Measurements from ENCODE around the gene PIP4P1. TPM values are rescaled to one million over a fixed set of nuclear protein-coding genes. Genes with fewer than 3 reads are reported as not detected.
A peak's percentile ranks its signal among the peaks of the same experiment; 100 is the strongest.
"Not testable (repeated sequence)": the region's sequence is repeated elsewhere in the genome, so short reads cannot be mapped to it uniquely, and the experiment has no call there.

The PIP4P1 gene
- total and polyA plus RNA-seq, 10 of the 15 experiments (the other 5 are each of a cell fraction or from before 2014, with no cell fraction given): 19.1 to 47.4 (median 39.7) TPM

- BruUV-seq (replicated peaks): no TSS peak
- no peaks in the 10 kb centered on the region for H3K9me3 ChIP-seq (replicated peaks; ENCODE audit: control insufficient read depth, insufficient read depth, low read length)
Measured at GRCh38 chr14:20508367-20508766, 47.1 kb upstream of the PIP4P1 start.

GRCh38 chr14:20507537-20507936 is 46.3 kb upstream of the PIP4P1 start:
- POLR2A ChIA-PET: not testable (repeated sequence)

More at GRCh38 chr14:20508367-20508766, 47.1 kb upstream of the PIP4P1 start:
- ATAC-seq (peak; percentile 82), DNase-seq (ENCODE audit: low read depth, low spot score) (no peak), FAIRE-seq (no peak)
- Histone ChIP-seq H3K4me3 (no peak overlapping the region), H3K79me2 (ENCODE audit: control insufficient read depth, insufficient read depth, low read length) (no peaks in the 10 kb centered on the region), H3K4me2 (ENCODE audit: control insufficient read depth, insufficient read depth) (no peak overlapping the region), H3K27ac (ENCODE audit: control insufficient read depth, insufficient read depth) (no peak overlapping the region), H4K20me1 (ENCODE audit: control insufficient read depth, insufficient read depth) (no peaks in the 10 kb centered on the region), H3K27me3 (replicated peaks in 1 of 2; ENCODE audit: control insufficient read depth in 2 of 2, insufficient read depth in 2 of 2, low read length in 1 of 2) (no peaks in the 10 kb centered on the region), H3K9ac (ENCODE audit: control insufficient read depth, insufficient read depth, low read length) (no peak overlapping the region), H3K36me3 (ENCODE audit: control insufficient read depth in 2 of 2, insufficient read depth in 2 of 2, low read length in 1 of 2) (no peaks in the 10 kb centered on the region), H2AFZ (ENCODE audit: control insufficient read depth, low read depth, low read length) (no peak overlapping the region), H3K4me1 (ENCODE audit: control insufficient read depth, insufficient read depth, low read length) (0 out of 2 replicates have a peak, but pooled peaks cover 4% of the 10 kb centered on the region)
- ChIA-PET CTCF (no interaction called here), RAD21 (ENCODE audit: unreplicated experiment) (no interaction called here), SMC1A (ENCODE audit: uncharacterized antibody, unreplicated experiment) (interaction anchor here (0.9 kb wide), 1 partner anchor 19 kb away, joined by 4 read pairs; no protein-coding TSS in a partner anchor), POLR2A (no interaction called here)
- TF ChIP-seq JUNB (IDR thresholded peaks at IDR 0.05) (peak; percentile 91), EED (IDR thresholded peaks at IDR 0.05; ENCODE audit: low read depth) (0 out of 2 replicates have a peak, but pooled peaks have one; percentile 20), ZNF274 (IDR thresholded peaks at IDR 0.05; ENCODE audit: insufficient read depth, insufficient read length) (no peak), RUNX3 (IDR thresholded peaks at IDR 0.05; ENCODE audit: low read length) (peak; percentile 65), BMI1 (IDR thresholded peaks at IDR 0.05; ENCODE audit: borderline replicate concordance) (no peak), IRF3 (IDR thresholded peaks at IDR 0.05) (no peak), PKNOX1 (IDR thresholded peaks at IDR 0.05) (no peak), CREM (IDR thresholded peaks at IDR 0.05; ENCODE audit: low read depth) (peak; percentile 69), NFIC (IDR thresholded peaks at IDR 0.05; ENCODE audit: low read depth, low read length) (peak; percentile 43; the same call in 1 of the 2 replicates), CHD4 (IDR thresholded peaks at IDR 0.05) (no peak), RAD21 (IDR thresholded peaks at IDR 0.05; ENCODE audit: insufficient read depth, low read depth, low read length) (no peak), RFX5 (IDR thresholded peaks at IDR 0.05; ENCODE audit: low read depth, low read length) (no peak), CREB1 (IDR thresholded peaks at IDR 0.05; ENCODE audit: low read depth) (peak; percentile 55; the same call in 1 of the 2 replicates), GATAD2B (conservative IDR thresholded peaks at IDR 0.05; ENCODE audit: low read depth) (no peak), RELA (IDR thresholded peaks at IDR 0.05; ENCODE audit: borderline replicate concordance, partially characterized antibody) (no peak)
- in situ Hi-C loops (cut with MboI): no loop called here
- intact Hi-C loops (cut with micrococcal nuclease; ENCODE audit: unreplicated experiment): no loop called here
- 37% methylated on average over 8 of the region's 8 CpGs for WGBS (ENCODE audit: insufficient coverage, insufficient replicate concordance, low lambda C conversion rate, missing lambda C conversion rate)

More at GRCh38 chr14:20507537-20507936, 46.3 kb upstream of the PIP4P1 start:
- in situ Hi-C loops (cut with MboI); H3K36me3 ChIP-seq (ENCODE audit: control insufficient read depth in 2 of 2, insufficient read depth in 2 of 2, low read length in 1 of 2); H3K27me3 ChIP-seq (replicated peaks in 1 of 2; ENCODE audit: control insufficient read depth in 2 of 2, insufficient read depth in 2 of 2, low read length in 1 of 2); FAIRE-seq; H3K27ac ChIP-seq (ENCODE audit: control insufficient read depth, insufficient read depth); H2AFZ ChIP-seq (ENCODE audit: control insufficient read depth, low read depth, low read length); ATAC-seq; SMC1A ChIA-PET (ENCODE audit: uncharacterized antibody, unreplicated experiment); intact Hi-C loops (cut with micrococcal nuclease; ENCODE audit: unreplicated experiment); H3K4me2 ChIP-seq (ENCODE audit: control insufficient read depth, insufficient read depth); CTCF ChIA-PET; RAD21 ChIA-PET (ENCODE audit: unreplicated experiment); DNase-seq (ENCODE audit: low read depth, low spot score); H4K20me1 ChIP-seq (ENCODE audit: control insufficient read depth, insufficient read depth); BruUV-seq (replicated peaks); H3K9ac ChIP-seq (ENCODE audit: control insufficient read depth, insufficient read depth, low read length); H3K4me3 ChIP-seq; H3K9me3 ChIP-seq (replicated peaks; ENCODE audit: control insufficient read depth, insufficient read depth, low read length); H3K79me2 ChIP-seq (ENCODE audit: control insufficient read depth, insufficient read depth, low read length); H3K4me1 ChIP-seq (ENCODE audit: control insufficient read depth, insufficient read depth, low read length): not testable (repeated sequence)
- 95% methylated on average over 3 of the region's 3 CpGs for WGBS (ENCODE audit: insufficient coverage, insufficient replicate concordance, low lambda C conversion rate, missing lambda C conversion rate)
